ENCODE measurements around the gene IGSF21.

Gene IGSF21

DNA sequence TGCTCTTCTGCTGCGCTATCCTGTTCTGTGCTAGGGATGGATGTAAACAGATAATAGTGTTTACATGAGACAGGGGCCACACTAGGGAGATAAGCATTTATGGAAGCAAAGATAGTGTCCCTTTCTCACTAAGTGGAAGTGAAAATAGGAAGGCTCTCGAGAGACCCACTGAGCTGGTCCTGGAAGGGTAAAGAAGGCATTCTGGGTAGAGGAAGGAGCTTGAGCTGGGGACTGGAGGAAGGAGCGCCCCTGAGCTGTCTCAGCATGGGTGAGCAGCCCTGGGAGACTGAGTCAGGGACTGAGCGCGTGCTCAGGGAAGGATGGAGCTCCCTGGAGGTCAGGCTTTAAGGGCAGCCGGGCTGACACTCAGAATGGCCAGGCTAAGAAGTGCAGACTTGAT is 93.3 kb downstream of the IGSF21 start:
- DNase-seq (ENCODE audit: low spot score): no peak
- ChIA-PET POLR2A (ENCODE audit: low non-redundant PET) (no interaction called here), CTCF (interaction anchor here (0.5 kb wide), 1 partner anchor 319 kb away, joined by 3 read pairs; no protein-coding TSS in a partner anchor)
- TF ChIP-seq, protein P1, sequence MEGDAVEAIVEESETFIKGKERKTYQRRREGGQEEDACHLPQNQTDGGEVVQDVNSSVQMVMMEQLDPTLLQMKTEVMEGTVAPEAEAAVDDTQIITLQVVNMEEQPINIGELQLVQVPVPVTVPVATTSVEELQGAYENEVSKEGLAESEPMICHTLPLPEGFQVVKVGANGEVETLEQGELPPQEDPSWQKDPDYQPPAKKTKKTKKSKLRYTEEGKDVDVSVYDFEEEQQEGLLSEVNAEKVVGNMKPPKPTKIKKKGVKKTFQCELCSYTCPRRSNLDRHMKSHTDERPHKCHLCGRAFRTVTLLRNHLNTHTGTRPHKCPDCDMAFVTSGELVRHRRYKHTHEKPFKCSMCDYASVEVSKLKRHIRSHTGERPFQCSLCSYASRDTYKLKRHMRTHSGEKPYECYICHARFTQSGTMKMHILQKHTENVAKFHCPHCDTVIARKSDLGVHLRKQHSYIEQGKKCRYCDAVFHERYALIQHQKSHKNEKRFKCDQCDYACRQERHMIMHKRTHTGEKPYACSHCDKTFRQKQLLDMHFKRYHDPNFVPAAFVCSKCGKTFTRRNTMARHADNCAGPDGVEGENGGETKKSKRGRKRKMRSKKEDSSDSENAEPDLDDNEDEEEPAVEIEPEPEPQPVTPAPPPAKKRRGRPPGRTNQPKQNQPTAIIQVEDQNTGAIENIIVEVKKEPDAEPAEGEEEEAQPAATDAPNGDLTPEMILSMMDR (conservative IDR thresholded peaks at IDR 0.05; ENCODE audit: low read depth): no peak
- H3K27ac ChIP-seq: no peak overlapping the region

DNA sequence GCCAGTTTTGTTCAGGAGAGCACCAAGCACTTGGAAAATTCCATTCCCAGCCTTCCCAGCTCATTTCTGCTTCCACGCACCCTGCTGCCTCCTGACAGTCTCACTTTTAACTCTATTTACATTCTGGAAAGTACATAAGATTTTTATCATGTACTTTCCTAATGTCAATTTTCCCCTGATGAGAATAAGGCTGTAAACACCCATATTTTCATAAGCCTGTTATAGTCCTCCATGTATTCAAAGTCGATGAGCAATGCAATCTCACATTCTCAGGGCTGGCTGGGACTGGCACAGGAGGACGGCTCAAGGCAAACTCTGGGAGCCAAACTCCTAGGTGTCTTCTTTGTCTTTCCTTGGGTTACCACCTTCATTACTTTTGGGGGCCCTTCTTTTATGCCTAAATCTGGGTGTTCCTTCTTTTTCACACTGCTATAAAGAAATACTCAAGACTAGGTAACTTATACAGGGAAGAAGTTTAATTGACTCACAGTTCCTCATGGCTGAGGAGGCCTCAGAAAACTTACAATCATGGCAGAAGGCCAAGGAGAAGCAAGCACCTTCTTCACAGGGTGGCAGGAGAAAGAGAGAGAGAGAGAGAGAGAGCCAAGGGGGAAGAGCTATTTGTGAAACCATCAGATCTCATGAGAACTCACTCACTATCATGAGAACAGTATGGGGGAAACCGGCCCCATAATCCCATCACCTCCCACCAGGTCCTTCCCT is 94.6 kb downstream of the IGSF21 start:
- TF ChIP-seq, protein P1 (conservative IDR thresholded peaks at IDR 0.05; ENCODE audit: low read depth): no peak
- no peak overlapping the region for H3K27ac ChIP-seq
- no peak for DNase-seq (ENCODE audit: low spot score)
- POLR2A ChIA-PET (ENCODE audit: low non-redundant PET): interaction anchor here (0.6 kb wide), 1 partner anchor 337 kb away, joined by 3 read pairs; no protein-coding TSS in a partner anchor
- CTCF ChIA-PET: no interaction called here

DNA sequence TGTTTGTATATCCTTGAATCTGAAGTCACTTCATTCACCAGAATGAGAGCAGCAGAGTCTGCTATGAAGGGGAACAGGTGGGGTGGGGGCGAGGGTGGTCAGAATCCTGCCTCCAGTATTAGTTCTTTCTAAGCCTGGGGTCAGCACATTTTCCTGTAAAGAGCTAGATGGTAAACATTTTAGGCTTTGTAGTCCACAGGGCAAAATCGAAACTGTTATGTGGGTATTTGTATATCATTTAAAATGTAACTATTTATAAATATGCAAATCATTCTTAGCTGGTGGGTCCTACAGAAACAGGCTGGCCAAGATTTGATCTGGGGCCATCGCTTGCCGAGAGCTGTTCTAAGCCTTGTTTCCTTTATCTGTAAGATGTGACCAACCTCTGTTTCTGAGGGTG is 96.0 kb downstream of the IGSF21 start:
- TF ChIP-seq, protein P1 (conservative IDR thresholded peaks at IDR 0.05; ENCODE audit: low read depth): no peak
- no peak for DNase-seq (ENCODE audit: low spot score)
- no peak overlapping the region for H3K27ac ChIP-seq
- ChIA-PET POLR2A (ENCODE audit: low non-redundant PET) (no interaction called here), CTCF (no interaction called here)

- CTCF ChIA-PET: no interaction called here
- DNase-seq (ENCODE audit: low spot score): no peak
These were observed 97.0 kb downstream of the IGSF21 start for GRCh38 chr1:18204575-18204974.

DNA sequence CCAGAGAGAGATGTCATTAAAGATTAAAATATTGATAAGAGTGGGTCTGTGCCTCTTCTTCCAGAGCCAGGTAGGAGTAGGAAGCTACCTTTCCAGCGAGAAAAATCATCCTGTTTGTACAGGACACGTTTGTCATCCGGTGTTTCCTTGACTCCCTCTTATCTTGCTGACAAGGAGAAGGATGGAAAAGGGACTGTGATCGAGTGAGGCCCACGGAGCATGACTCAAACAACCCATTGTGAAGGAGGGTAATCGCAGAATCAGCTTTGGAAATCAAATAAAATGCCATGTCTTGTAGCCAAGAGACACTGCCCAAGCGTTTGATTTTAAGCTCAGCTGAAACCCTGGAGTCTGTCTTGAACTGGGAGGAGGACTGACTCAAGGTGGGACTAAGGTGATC is 97.7 kb downstream of the IGSF21 start:
- no peak overlapping the region for H3K27ac ChIP-seq
- POLR2A ChIA-PET (ENCODE audit: low non-redundant PET): interaction anchor here (0.7 kb wide), 1 partner anchor 656 kb away, joined by 3 read pairs; no protein-coding TSS in a partner anchor
- TF ChIP-seq, protein P1 (conservative IDR thresholded peaks at IDR 0.05; ENCODE audit: low read depth): no peak
- no peak for DNase-seq (ENCODE audit: low spot score)
- CTCF ChIA-PET: no interaction called here

More at GRCh38 chr1:18204575-18204974, 97.0 kb downstream of the IGSF21 start:
- no peak overlapping the region for H3K27ac ChIP-seq
- TF ChIP-seq, protein P1 (conservative IDR thresholded peaks at IDR 0.05; ENCODE audit: low read depth): no peak
- POLR2A ChIA-PET (ENCODE audit: low non-redundant PET): no interaction called here

DNA sequence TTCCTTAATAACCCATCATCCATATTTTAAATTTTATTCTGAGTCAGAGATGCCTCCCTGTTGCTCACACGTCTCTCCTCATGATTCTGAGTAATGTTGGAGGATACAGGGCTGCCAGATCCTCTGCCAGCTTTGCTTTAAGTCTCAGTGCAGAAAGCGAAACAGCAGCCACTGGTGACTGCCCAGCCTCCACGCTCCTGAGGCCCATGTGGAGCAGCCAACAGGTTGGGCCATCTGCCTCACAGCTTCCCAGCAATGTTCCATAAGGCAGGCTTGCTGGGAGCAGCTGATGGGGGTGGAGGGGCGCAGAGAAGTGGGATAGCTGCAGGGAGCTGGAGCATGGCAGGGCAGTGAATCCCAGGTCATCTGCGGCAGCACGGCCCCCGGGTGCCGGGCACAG is 104.2 kb downstream of the IGSF21 start:
- ChIA-PET CTCF (interaction anchor here (0.6 kb wide), 1 partner anchor 209 kb away, joined by 3 read pairs; no protein-coding TSS in a partner anchor), POLR2A (ENCODE audit: low non-redundant PET) (no interaction called here)
- TF ChIP-seq, protein P1 (conservative IDR thresholded peaks at IDR 0.05; ENCODE audit: low read depth): no peak
- no peak for DNase-seq (ENCODE audit: low spot score)
- H3K27ac ChIP-seq: no peak overlapping the region
